Esophagus (tissue), 2 donors: ENCODE results near the gene BNC2. TPM values are rescaled to one million over a fixed set of nuclear protein-coding genes. Genes with fewer than 3 reads are reported as not detected.

Experiments
- H3K27ac ChIP-seq, 2 donors: one replicate each; pipeline ENCODE4 v1.5.1; 2013; ENCODE audit warnings: low read depth in 2 of 2, mild to moderate bottlenecking in 2 of 2, inconsistent platforms in 1 of 2, low read length in 1 of 2, moderate library complexity in 1 of 2
- H3K27me3 ChIP-seq, 2 donors: one replicate each; pipeline ENCODE4 v1.6.1; 2013; ENCODE audit warnings: low read length in 2 of 2, control low read depth in 1 of 2, mild to moderate bottlenecking in 1 of 2; ENCODE audit not compliant: insufficient read depth in 2 of 2, control insufficient read depth in 1 of 2
- H3K36me3 ChIP-seq, 2 donors: one replicate each; pipeline ENCODE4 v1.6.1; 2013; ENCODE audit warnings: low read length in 1 of 2; ENCODE audit not compliant: control insufficient read depth in 2 of 2, insufficient read depth in 2 of 2
- H3K4me1 ChIP-seq, 2 donors: one replicate each; pipeline ENCODE4 v1.6.1; 2013; ENCODE audit warnings: low read length in 1 of 2; ENCODE audit not compliant: control insufficient read depth in 2 of 2, insufficient read depth in 2 of 2
- H3K4me3 ChIP-seq, 2 donors: one replicate each; pipeline ENCODE4 v1.5.1; 2013; ENCODE audit warnings: low read length in 2 of 2, mild to moderate bottlenecking in 2 of 2, low read depth in 1 of 2, moderate library complexity in 1 of 2
- H3K9me3 ChIP-seq, 2 donors: one replicate each; pipeline ENCODE4 v1.6.1; 2013; ENCODE audit warnings: mild to moderate bottlenecking in 2 of 2, low read depth in 1 of 2, low read length in 1 of 2, moderate library complexity in 1 of 2; ENCODE audit not compliant: control insufficient read depth in 2 of 2, insufficient read depth in 1 of 2
- WGBS, 2 donors: extraction: QIAGEN DNeasy Blood & Tissue Kit; methylation state at CpG; one replicate each; pipeline ENCODE4 v1.1.7; 2013; 5-methylcytosine and 5-hydroxymethylcytosine counted together
- polyA plus RNA-seq, 2 donors: library from polyadenylated mRNA; stranded (reverse); fragments of 200-250 nt; gene quantifications; one replicate each; pipeline ENCODE4 v1.2.3, GENCODE V29; 2013
- donor health status: healthy with polysubstance abuse.
- donor health status: Bipolar disorder and iron deficiency.

BNC2 gene
- polyA plus RNA-seq, 2 donors: 1.1 to 1.6 TPM

DNA sequence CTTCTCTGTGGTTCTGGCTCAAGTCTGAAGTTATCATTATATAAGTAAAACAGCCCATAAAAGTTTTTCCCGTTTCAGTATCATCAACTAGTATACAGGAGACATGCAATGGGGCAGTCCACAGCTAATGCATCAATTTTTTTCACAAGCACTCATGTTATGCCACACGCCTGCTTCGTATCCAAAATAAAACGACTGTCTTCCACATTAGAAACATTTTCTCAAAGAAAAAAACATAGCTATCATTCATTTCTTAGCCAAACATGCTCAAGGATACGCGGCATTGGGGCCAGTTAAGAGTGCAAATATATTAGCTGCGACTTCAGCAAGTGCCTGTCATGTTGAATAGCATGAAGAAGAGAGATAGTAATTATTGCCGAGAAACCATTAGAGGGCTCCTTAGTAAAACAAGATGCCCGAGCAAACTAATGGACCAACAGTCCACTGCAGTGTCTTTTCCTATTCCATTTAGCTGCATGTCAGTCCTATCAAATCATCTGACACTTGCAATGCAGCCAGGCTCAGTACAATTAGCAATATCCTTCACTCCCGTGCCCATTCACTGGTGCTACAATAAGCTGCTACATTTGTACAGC, 68.5 kb downstream of the BNC2 start:
- H3K27me3 ChIP-seq: no peaks in the 10 kb centered on the region
- H3K4me3 ChIP-seq: no peak overlapping the region
- whole genome bisulfite sequencing, 2 donors: 55 to 65% methylated on average over 10 of the region's 10 CpGs
- no peaks in the 10 kb centered on the region for H3K36me3 ChIP-seq
- no peak overlapping the region for H3K27ac ChIP-seq
- H3K9me3 ChIP-seq: no peaks in the 10 kb centered on the region
- H3K4me1 ChIP-seq: no peaks in the 10 kb centered on the region

DNA sequence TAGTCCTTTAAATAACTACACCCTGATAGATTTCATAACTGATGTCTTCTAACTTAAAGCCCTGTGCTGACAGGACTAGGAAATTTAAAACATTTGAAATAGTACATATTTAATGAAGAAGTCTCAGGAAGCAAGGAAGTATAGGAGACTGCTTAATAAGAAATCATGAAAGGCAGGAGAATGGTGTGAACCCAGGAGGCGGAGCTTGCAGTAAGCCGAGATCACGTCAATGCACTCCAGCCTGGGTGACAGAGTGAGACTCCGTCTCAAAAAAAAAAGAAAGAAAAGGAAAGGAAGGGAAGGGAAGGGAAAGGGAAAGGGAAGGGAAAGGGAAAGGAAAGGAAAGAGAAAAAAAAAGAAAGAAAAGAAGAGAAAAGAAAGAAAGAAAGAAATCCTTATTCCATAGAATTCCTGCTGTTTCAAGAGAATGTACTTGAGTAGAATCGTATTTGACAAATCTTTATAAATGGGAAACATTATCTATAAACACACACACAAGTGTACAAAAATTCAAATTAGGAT, 74.1 kb downstream of the BNC2 start:
- H3K9me3 ChIP-seq: no peaks in the 10 kb centered on the region
- no peak overlapping the region for H3K4me3 ChIP-seq
- H3K4me1 ChIP-seq: no peaks in the 10 kb centered on the region
- 90 to 92% methylated on average over 5 of the region's 5 CpGs for WGBS, 2 donors
- H3K27ac ChIP-seq: no peak overlapping the region
- H3K27me3 ChIP-seq: no peaks in the 10 kb centered on the region
- H3K36me3 ChIP-seq: no peaks in the 10 kb centered on the region

DNA sequence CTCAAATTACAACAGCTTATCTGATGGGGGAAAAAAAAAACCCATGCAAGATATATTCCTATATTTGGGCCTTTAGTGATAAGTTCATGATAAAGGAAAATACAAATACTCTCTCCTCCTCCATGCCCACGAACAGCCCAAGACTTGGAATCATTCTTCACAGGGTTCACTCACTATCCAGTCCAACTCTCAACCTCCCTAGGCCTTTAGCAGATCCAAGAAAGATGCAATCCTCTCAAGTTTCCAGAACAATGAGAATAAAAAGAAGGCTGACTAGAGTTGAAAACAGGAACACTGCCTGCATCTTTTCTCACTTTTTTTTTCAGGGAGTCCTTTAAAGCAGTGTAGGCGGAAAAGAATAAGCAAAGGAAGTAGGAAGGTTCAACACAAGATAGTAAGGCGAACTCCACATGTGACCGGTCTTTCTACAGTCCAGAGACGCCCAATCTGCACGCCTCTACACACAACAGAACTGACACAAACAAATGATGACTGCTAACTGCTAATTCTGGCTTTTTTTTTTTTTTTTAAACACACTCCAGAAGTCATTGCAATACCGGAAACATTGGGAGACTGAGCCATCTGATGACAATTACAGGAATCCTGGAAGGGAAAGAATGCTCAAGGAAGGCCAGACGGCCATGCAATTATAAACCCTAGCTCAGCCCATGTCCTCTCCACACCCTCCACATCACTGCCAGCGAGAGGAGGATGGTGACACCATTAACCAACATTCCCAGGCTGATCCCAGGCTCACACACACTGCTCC, 75.4 kb downstream of the BNC2 start:
- Histone ChIP-seq H3K27ac (no peak overlapping the region), H3K9me3 (no peaks in the 10 kb centered on the region), H3K4me3 (no peak overlapping the region), H3K4me1 (no peaks in the 10 kb centered on the region), H3K27me3 (no peaks in the 10 kb centered on the region), H3K36me3 (no peaks in the 10 kb centered on the region)
- 57 to 60% methylated on average over 9 of the region's 9 CpGs for WGBS, 2 donors

DNA sequence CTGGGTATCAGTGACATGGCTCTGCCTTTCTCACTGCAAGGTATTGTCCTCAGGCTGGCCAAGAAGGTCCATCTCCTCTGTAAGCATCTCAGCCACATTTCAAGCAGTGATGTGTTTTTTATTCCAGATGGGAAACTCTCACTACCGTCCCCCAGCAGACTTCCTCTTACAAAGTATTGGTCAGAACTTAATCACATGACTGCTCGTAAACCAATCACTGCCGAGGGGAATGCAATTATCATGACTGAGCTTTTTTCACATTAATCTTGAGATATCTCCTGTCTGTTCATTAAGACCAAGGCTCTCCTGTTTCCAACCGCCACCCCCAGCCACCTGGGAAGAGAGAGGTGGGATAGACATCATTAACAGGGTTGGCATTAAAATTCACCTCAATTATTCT, 76.4 kb downstream of the BNC2 start:
- H3K9me3 ChIP-seq: no peaks in the 10 kb centered on the region
- H3K4me1 ChIP-seq: no peaks in the 10 kb centered on the region
- H3K27ac ChIP-seq: no peak overlapping the region
- H3K27me3 ChIP-seq: no peaks in the 10 kb centered on the region
- 89 to 94% methylated on average over 4 of the region's 4 CpGs for WGBS, 2 donors
- no peak overlapping the region for H3K4me3 ChIP-seq
- H3K36me3 ChIP-seq: no peaks in the 10 kb centered on the region

DNA sequence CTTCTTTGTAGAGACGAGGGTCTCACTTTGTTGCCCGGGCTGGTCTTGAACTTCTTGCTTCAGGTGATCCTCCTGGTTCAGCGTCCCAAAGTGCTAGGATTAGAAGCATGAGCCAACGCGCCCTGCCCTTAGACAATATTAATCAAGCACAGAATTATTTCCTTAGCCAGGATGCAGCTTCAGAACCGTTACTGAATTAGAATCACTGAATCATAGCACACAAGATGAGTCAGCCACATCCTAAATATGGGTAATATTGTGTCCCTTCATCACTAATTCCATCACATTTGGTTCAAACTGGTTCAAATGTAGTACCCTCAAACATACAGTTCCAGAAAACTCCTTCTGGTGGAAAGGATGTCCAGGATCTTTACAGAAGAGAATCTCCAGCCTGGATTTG, 82.7 kb downstream of the BNC2 start:
- H3K27ac ChIP-seq: no peak overlapping the region

DNA sequence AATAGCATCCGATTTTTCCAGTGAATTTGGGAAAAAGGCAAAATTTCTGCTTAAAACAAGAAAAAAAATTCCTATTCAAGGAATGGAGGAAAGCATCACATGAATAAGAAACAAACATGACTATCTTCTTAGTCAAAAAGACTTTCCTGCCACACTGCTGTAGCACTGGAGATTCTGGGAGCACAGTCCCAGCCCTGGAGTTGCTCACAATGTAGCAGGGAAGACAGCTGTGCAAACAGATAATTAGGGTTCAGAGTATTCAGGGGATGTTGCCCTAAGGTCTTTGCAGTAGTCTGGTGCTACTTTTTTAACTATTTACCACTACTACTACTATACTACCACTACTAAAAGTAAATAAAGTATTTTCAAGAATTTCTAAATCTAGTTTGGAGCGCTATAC, 86.5 kb downstream of the BNC2 start:
- Histone ChIP-seq H3K4me3 (no peak overlapping the region), H3K9me3 (no peaks in the 10 kb centered on the region), H3K27ac (no peak overlapping the region), H3K4me1 (peaks cover 0 to 2% of the 10 kb centered on the region in 2 donors), H3K36me3 (no peaks in the 10 kb centered on the region), H3K27me3 (no peaks in the 10 kb centered on the region)
- 91 to 93% methylated on average over 2 of the region's 2 CpGs for WGBS, 2 donors

More for the DNA sequence above, 82.7 kb downstream of the BNC2 start:
- Histone ChIP-seq H3K4me3 (no peak overlapping the region), H3K27me3 (no peaks in the 10 kb centered on the region), H3K9me3 (no peaks in the 10 kb centered on the region), H3K36me3 (no peaks in the 10 kb centered on the region), H3K4me1 (peaks cover 0 to 2% of the 10 kb centered on the region in 2 donors)
- 56 to 74% methylated on average over 6 of the region's 6 CpGs for WGBS, 2 donors

DNA sequence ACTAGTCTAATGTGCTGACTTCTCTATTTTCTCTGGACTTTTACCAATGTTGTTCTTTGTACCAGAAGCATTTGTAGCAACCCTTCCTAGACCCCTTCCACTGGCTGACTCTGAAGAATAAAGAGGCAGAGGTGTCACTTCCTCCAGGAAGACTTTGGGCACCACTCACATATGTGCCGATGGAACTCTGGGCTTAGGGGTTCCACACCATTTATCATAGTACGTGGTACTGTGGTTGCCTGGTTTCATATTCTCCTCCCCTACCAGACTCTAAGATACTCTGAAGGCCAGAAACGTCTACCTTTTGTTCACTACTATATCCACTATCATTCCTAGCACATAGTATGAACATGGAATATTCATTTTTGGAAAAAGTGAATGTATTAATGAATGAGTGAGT, 88.0 kb downstream of the BNC2 start:
- Histone ChIP-seq H3K36me3 (no peaks in the 10 kb centered on the region), H3K4me1 (peaks cover 0 to 2% of the 10 kb centered on the region in 2 donors), H3K27me3 (no peaks in the 10 kb centered on the region), H3K4me3 (no peak overlapping the region), H3K9me3 (no peaks in the 10 kb centered on the region), H3K27ac (no peak overlapping the region)
- WGBS, 2 donors: 57 to 68% methylated on average over 3 of the region's 3 CpGs

DNA sequence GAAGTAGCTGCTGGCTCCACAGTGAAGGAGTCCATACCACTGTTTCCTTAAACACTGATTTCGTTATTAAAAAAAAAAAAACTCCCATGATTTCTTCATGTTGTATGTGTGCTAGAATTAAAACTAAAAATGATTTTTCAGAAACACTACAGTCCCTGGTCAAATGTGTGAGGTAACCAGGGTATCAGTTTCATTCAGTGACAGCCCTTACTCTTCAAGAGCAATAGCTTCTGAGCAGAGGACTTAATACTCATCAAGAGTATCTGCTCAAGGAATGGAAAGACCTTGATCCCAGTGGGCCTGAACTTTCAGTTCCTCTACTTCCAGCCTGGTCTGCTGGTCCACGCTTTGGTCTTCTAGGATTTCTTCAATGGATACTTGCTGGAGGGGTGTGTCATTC, 95.1 kb downstream of the BNC2 start:
- 85 to 91% methylated on average over 2 of the region's 2 CpGs for WGBS, 2 donors
- Histone ChIP-seq H3K36me3 (no peaks in the 10 kb centered on the region), H3K9me3 (no peaks in the 10 kb centered on the region), H3K27me3 (no peaks in the 10 kb centered on the region), H3K27ac (no peak overlapping the region), H3K4me3 (no peak overlapping the region), H3K4me1 (no peaks in the 10 kb centered on the region)

DNA sequence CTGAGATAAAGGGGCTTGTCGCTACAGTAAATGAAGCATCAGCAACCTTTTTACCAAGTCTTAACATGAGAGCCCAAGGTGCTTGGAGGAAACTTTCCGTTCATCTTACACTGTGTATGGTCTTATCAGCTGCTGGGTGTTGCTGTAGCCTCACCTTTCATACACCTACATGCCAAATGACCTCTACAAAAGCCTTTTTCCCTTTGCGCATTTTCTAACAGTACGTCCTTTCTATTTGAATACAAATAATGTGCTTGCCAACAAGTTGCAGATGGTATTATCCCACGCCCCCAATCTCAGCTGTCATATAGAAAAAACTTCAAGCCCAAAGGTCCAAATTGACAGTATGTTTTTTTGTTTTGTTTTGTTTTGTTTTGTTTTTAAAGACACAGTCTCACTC, 96.9 kb downstream of the BNC2 start:
- Histone ChIP-seq H3K36me3 (no peaks in the 10 kb centered on the region), H3K4me1 (no peaks in the 10 kb centered on the region), H3K27me3 (no peaks in the 10 kb centered on the region), H3K4me3 (no peak overlapping the region), H3K27ac (no peak overlapping the region), H3K9me3 (no peaks in the 10 kb centered on the region)
- WGBS, 2 donors: 78 to 91% methylated on average over 5 of the region's 5 CpGs

DNA sequence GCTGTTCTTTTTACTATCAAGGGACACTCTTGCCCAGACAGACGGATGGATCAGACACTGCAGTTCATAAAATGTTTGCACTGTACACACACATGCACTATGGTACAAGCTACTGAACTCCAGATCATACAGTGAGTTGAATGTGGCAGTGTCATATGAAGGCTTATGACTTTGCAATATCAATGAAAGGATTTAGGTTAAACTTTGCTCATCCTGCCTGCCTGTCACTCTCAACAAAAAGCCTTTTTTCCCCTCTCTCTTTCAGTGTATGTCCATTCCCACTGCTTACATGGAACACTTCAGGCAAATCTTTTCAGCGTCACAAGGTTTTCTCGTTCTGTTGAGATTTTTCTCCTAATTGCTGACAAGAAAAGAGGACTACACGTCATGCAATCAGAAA, 97.4 kb downstream of the BNC2 start:
- H3K27me3 ChIP-seq: no peaks in the 10 kb centered on the region
- H3K27ac ChIP-seq: no peak overlapping the region
- H3K4me3 ChIP-seq: no peak overlapping the region
- no peaks in the 10 kb centered on the region for H3K4me1 ChIP-seq
- WGBS, 2 donors: 73 to 88% methylated on average over 4 of the region's 4 CpGs
- no peaks in the 10 kb centered on the region for H3K9me3 ChIP-seq
- H3K36me3 ChIP-seq: no peaks in the 10 kb centered on the region
